OCI-M2 (cell line): ENCODE measurements around the gene TTC24.
"Not testable (repeated sequence)": the region's sequence is repeated elsewhere in the genome, so short reads cannot be mapped to it uniquely, and the experiment has no call there.

Experiments used
- DNase-seq: peaks from one replicate; lab custom pipeline; 2025; ENCODE audit not compliant: unreplicated experiment; lab: John Stamatoyannopoulos, UW

TTC24 gene

GRCh38 chr1:156607344-156607743, 27.8 kb downstream of the TTC24 start:
- not testable (repeated sequence) for DNase-seq

- DNase-seq, result no peak
Measured at GRCh38 chr1:156608036-156608674, 28.6 kb downstream of the TTC24 start.

- DNase-seq, result no peak
Measured at GRCh38 chr1:156608981-156609380, 29.5 kb downstream of the TTC24 start.

- DNase-seq, result not testable (repeated sequence)
Measured at GRCh38 chr1:156610072-156610471, 30.5 kb downstream of the TTC24 start.

GRCh38 chr1:156612666-156613065, 33.1 kb downstream of the TTC24 start:
- DNase-seq, result no peak

- no peak for DNase-seq
Measured at GRCh38 chr1:156615946-156616345, 36.4 kb downstream of the TTC24 start.

- no peak for DNase-seq
Measured at GRCh38 chr1:156616463-156616862, 36.9 kb downstream of the TTC24 start.

GRCh38 chr1:156618853-156619581, 39.5 kb downstream of the TTC24 start, which contains the start of gene HAPLN2:
TSS of gene HAPLN2 (plus strand) at chr1:156619415. CDS start at chr1:156623491, 4,076 bp downstream.
- no peak for DNase-seq

GRCh38 chr1:156619582-156619955, 40.0 kb downstream of the TTC24 start:
- no peak for DNase-seq

GRCh38 chr1:156622581-156623297, 43.2 kb downstream of the TTC24 start:
- DNase-seq, result no peak

GRCh38 chr1:156623946-156624813, 44.7 kb downstream of the TTC24 start:
- DNase-seq, result no peak

GRCh38 chr1:156624814-156625435, 45.4 kb downstream of the TTC24 start:
- DNase-seq, result no peak

- peak; percentile 18 for DNase-seq
Measured at GRCh38 chr1:156625436-156626078, 46.0 kb downstream of the TTC24 start.

- DNase-seq, result no peak
Measured at GRCh38 chr1:156626079-156626438, 46.5 kb downstream of the TTC24 start.

GRCh38 chr1:156627313-156627880, 47.9 kb downstream of the TTC24 start:
- peak; percentile 14 for DNase-seq

- no peak for DNase-seq
Measured at GRCh38 chr1:156629823-156630449, 50.4 kb downstream of the TTC24 start.

- DNase-seq, result not testable (repeated sequence)
Measured at GRCh38 chr1:156631152-156631551, 51.6 kb downstream of the TTC24 start.

GRCh38 chr1:156632355-156632754, 52.8 kb downstream of the TTC24 start:
- no peak for DNase-seq
